ENCODE data around the gene BABAM2. TPM values are rescaled to one million over a fixed set of nuclear protein-coding genes. Genes with fewer than 3 reads are reported as not detected.

Gene BABAM2
- total and polyA plus RNA-seq, 7 donors = 34.2 to 74.5 (median 52.3) TPM

DNA sequence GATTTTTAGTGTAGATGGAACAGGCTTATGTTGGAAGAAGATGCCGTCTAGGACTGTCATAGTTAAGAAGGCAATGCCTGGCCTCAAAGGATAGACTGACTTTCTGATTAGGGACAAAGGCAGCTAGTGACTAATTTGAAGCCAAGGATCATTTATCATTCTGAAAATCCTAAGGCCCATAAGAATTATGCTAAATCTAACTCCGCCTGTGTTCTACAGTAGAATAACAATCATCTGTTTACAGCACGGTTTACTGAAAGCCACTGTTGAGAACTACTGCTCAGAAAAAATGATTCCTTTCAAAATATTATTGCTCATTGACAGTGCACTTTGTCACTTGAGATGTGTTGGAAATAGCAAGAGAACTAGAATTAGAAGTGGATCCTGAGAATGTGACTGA is 44.5 kb downstream of the BABAM2 start:
- no peak overlapping the region for H3K27ac ChIP-seq
- peaks cover 0 to 14% of the 10 kb centered on the region in 2 donors for H3K36me3 ChIP-seq (ENCODE audit: insufficient read depth in 1 of 2, low read depth in 1 of 2)
- intact Hi-C loops (cut with DNase I) = no loop called here
- H3K27me3 ChIP-seq (ENCODE audit: insufficient read depth in 3 of 3, low read length in 2 of 3) = no peaks in the 10 kb centered on the region
- DNase-seq (no peak), ATAC-seq (no peak)
- 89 to 91% (median 89%) methylated on average over 3 of the region's 3 CpGs for WGBS, 3 donors
- H3K4me1 ChIP-seq = peaks cover 17% of the 10 kb centered on the region
- TF ChIP-seq, protein P1, sequence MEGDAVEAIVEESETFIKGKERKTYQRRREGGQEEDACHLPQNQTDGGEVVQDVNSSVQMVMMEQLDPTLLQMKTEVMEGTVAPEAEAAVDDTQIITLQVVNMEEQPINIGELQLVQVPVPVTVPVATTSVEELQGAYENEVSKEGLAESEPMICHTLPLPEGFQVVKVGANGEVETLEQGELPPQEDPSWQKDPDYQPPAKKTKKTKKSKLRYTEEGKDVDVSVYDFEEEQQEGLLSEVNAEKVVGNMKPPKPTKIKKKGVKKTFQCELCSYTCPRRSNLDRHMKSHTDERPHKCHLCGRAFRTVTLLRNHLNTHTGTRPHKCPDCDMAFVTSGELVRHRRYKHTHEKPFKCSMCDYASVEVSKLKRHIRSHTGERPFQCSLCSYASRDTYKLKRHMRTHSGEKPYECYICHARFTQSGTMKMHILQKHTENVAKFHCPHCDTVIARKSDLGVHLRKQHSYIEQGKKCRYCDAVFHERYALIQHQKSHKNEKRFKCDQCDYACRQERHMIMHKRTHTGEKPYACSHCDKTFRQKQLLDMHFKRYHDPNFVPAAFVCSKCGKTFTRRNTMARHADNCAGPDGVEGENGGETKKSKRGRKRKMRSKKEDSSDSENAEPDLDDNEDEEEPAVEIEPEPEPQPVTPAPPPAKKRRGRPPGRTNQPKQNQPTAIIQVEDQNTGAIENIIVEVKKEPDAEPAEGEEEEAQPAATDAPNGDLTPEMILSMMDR (IDR thresholded peaks at IDR 0.05) = no peak
- no peak overlapping the region for H3K4me3 ChIP-seq
- H3K9me3 ChIP-seq = no peaks in the 10 kb centered on the region

DNA sequence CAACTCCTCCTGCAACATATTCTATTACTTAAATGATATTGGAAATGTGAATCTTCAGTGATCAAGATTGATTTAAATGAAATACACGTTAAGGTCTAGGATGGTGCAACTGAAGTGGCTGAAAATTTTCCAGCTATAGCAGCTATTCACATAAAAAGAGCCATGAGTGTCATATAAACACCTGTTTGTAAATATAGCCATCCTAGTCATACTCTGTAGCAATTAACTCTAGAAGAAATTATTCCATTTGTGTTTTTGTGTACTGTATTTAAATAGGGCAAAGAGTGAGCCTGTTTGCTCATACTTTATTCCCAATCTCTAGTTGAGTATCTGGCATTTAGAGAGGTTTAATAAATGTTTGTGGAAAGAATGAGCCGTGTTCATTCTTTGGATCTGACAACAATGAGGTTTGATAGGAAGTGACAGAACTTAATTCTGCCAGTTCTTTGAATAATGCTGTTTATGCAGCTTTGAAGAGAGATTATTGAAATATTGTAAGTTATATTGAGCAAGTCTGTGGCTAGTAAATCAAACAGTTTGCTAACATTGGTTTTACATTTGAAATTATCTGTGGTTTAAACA is 49.7 kb downstream of the BABAM2 start:
- TF ChIP-seq, protein P1 (IDR thresholded peaks at IDR 0.05) = no peak
- intact Hi-C loops (cut with DNase I) = no loop called here
- WGBS, 3 donors = 27 to 50% (median 33%) methylated on average over 2 of the region's 2 CpGs
- Histone ChIP-seq H3K9me3 (no peaks in the 10 kb centered on the region), H3K27me3 (ENCODE audit: insufficient read depth in 3 of 3, low read length in 2 of 3) (no peaks in the 10 kb centered on the region), H3K4me1 (peaks cover 16% of the 10 kb centered on the region), H3K4me3 (no peak overlapping the region), H3K36me3 (ENCODE audit: insufficient read depth in 1 of 2, low read depth in 1 of 2) (no peaks in the 10 kb centered on the region), H3K27ac (no peak overlapping the region)
- DNase-seq = no peak
- peak in 2 of 4 donors; percentile 60 to 73 for ATAC-seq

DNA sequence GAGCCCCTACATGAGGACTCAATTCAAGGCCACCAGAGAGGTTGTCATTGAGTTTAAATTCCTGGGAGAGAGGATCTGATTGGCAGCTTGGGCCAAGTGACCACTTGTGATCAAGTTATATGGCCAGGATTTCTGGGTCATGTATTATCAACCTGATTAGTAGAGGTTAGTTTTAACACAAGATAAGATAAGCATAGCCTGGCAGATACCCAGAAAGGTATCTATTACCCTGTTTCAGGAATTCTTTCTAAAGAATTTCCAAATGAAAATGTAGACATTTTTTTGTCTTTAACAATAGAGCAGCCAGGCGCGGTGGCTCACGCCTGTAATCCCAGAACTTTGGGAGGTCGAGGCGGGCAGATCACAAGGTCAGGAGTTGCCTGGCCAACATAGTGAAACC is 50.5 kb downstream of the BABAM2 start:
- H3K9me3 ChIP-seq = no peaks in the 10 kb centered on the region
- H3K27me3 ChIP-seq (ENCODE audit: insufficient read depth in 3 of 3, low read length in 2 of 3) = no peaks in the 10 kb centered on the region
- peaks cover 16% of the 10 kb centered on the region for H3K4me1 ChIP-seq
- H3K36me3 ChIP-seq (ENCODE audit: insufficient read depth in 1 of 2, low read depth in 1 of 2) = no peaks in the 10 kb centered on the region
- no peak overlapping the region for H3K27ac ChIP-seq
- ATAC-seq (no peak), DNase-seq (no peak)
- 84 to 93% (median 90%) methylated on average over 5 of the region's 5 CpGs for WGBS, 3 donors
- intact Hi-C loops (cut with DNase I) = no loop called here
- no peak overlapping the region for H3K4me3 ChIP-seq
- TF ChIP-seq, protein P1 (IDR thresholded peaks at IDR 0.05) = no peak

DNA sequence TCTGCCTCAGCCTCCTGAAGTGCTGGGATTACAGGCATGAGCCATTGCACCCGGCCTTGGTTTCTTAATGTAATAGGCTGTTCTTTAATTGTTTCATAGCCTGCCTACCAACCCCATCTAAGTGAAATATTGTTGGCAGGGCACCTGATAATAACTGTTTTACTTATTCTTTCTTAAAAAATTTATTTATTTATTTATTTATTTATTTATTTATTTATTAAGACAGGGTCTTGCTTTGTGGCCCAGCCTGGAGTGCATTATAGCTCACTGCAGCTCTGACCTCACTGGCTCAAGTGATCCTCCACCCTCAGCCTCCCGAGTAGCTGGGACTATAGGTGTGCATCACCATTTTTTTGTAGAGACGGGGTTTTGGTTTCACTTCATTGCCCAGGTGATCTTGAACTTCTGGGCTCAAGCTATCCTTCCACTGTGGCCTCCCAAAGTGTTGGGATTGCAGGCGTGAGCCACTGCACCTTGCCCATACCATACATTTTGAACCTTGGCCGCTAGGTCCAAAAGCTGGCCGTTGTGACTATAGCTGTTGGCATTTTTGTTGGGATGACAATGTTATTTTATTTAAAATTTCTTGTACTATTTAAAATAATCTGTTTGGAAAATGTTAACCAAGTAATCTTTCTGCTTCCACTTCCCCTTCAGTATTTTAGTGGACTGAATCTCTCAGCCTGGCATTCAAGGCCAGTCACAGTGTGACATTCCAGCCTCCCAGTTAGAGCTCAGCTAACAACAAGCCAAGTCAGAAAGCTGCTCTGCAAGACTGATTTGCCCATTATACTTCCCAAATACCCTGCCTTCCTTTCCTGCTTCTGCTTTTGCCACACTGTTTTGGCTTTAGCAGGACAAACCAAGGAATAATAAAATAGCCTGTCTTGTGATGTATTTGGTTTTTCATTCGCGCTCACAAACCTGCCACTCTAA is 52.4 kb downstream of the BABAM2 start:
- Histone ChIP-seq H3K27ac (no peak overlapping the region), H3K9me3 (no peaks in the 10 kb centered on the region), H3K4me3 (no peak overlapping the region), H3K27me3 (ENCODE audit: insufficient read depth in 3 of 3, low read length in 2 of 3) (no peaks in the 10 kb centered on the region), H3K36me3 (ENCODE audit: insufficient read depth in 1 of 2, low read depth in 1 of 2) (no peaks in the 10 kb centered on the region), H3K4me1 (peaks cover 29% of the 10 kb centered on the region)
- WGBS, 3 donors = 95 to 98% (median 98%) methylated on average over 8 of the region's 8 CpGs
- TF ChIP-seq, protein P1 (IDR thresholded peaks at IDR 0.05) = no peak
- no peak for DNase-seq
- ATAC-seq = no peak
- intact Hi-C loops (cut with DNase I) = no loop called here
